Embryonic facial prominence (tissue), 1 donor: ENCODE results near the gene MICAL2.

Experiments used
- DNase-seq: peaks from one replicate; pipeline ENCODE4 v3.0.0-alpha.2; 2016; ENCODE audit errors: extremely low spot score

Gene MICAL2

GRCh38 chr11:12076840-12077534, 33.4 kb upstream of the MICAL2 start:
- DNase-seq: no peak

- no peak for DNase-seq
Observed at GRCh38 chr11:12077535-12078280, 32.7 kb upstream of the MICAL2 start.

GRCh38 chr11:12079726-12080556, 30.4 kb upstream of the MICAL2 start:
- DNase-seq: no peak

- DNase-seq: no peak
Observed at GRCh38 chr11:12083380-12083779, 27.0 kb upstream of the MICAL2 start.

GRCh38 chr11:12084256-12084655, 26.1 kb upstream of the MICAL2 start:
- no peak for DNase-seq

- DNase-seq: no peak
Observed at GRCh38 chr11:12085371-12086251, 24.8 kb upstream of the MICAL2 start.

GRCh38 chr11:12086271-12087074, 23.9 kb upstream of the MICAL2 start:
- no peak for DNase-seq

GRCh38 chr11:12087075-12088004, 23.1 kb upstream of the MICAL2 start:
- DNase-seq: no peak

- no peak for DNase-seq
Observed at GRCh38 chr11:12088047-12088481, 22.3 kb upstream of the MICAL2 start.

GRCh38 chr11:12088531-12088930, 21.9 kb upstream of the MICAL2 start:
- no peak for DNase-seq

- DNase-seq: no peak
Observed at GRCh38 chr11:12089041-12089440, 21.3 kb upstream of the MICAL2 start.

GRCh38 chr11:12089473-12089872, 20.9 kb upstream of the MICAL2 start:
- DNase-seq: no peak

- no peak for DNase-seq
Observed at GRCh38 chr11:12090061-12090591, 20.3 kb upstream of the MICAL2 start.

GRCh38 chr11:12090761-12091258, 19.6 kb upstream of the MICAL2 start:
- no peak for DNase-seq

- no peak for DNase-seq
Observed at GRCh38 chr11:12091956-12092558, 18.3 kb upstream of the MICAL2 start.

GRCh38 chr11:12092714-12093113, 17.7 kb upstream of the MICAL2 start:
- no peak for DNase-seq

- DNase-seq: no peak
Observed at GRCh38 chr11:12094872-12095800, 15.3 kb upstream of the MICAL2 start.
